GM23338 (cell line): ENCODE results near the gene HOXB5. TPM values are rescaled to one million over a fixed set of nuclear protein-coding genes. Genes with fewer than 3 reads are reported as not detected.

Experiments
- ATAC-seq: fragments of 200-7000 bp; cut with Tn5 transposase; 3 replicates; pipeline ENCODE4 v1.9.1; 2020
- DNase-seq: peaks from one replicate; pipeline ENCODE4 v3.0.0-alpha.2; 2015; ENCODE audit warnings: low spot score
- H2AFZ ChIP-seq: fragments of 200-600 bp; sonication (generic); 2 replicates; pipeline ENCODE4 v1.8.0; 2016; ENCODE audit warnings: antibody characterized with exemption, mild to moderate bottlenecking, moderate library complexity
- H3F3A ChIP-seq: fragments of 200-600 bp; sonication (generic); replicated peaks from 2 replicates; pipeline ENCODE4 v1.8.0; 2017; ENCODE audit warnings: antibody characterized with exemption, mixed run types, low read depth
- H3K27ac ChIP-seq: fragments of 200-600 bp; sonication (generic); 2 replicates; pipeline ENCODE4 v1.6.1; 2016; ENCODE audit warnings: low read depth
- H3K27me3 ChIP-seq: fragments of 200-600 bp; sonication (generic); 2 replicates; pipeline ENCODE4 v1.8.0; 2016; ENCODE audit warnings: mild to moderate bottlenecking, mixed run types, moderate library complexity; ENCODE audit not compliant: insufficient read depth
- H3K36me3 ChIP-seq: fragments of 200-600 bp; sonication (generic); 2 replicates; pipeline ENCODE4 v1.8.0; 2016; ENCODE audit warnings: mild to moderate bottlenecking; ENCODE audit not compliant: insufficient read depth
- H3K4me1 ChIP-seq: fragments of 200-600 bp; sonication (generic); 2 replicates; pipeline ENCODE4 v1.8.0; 2016; ENCODE audit warnings: mild to moderate bottlenecking, moderate library complexity; ENCODE audit not compliant: insufficient read depth
- H3K4me2 ChIP-seq: fragments of 200-600 bp; sonication (generic); 2 replicates; pipeline ENCODE4 v1.7.1; 2017; ENCODE audit warnings: mixed run types
- H3K4me3 ChIP-seq: fragments of 200-600 bp; sonication (generic); 2 replicates; pipeline ENCODE4 v1.6.1; 2016; ENCODE audit warnings: mixed run types
- H3K79me2 ChIP-seq: fragments of 200-600 bp; sonication (generic); replicated peaks from 2 replicates; pipeline ENCODE4 v1.8.0; 2017; ENCODE audit warnings: mild to moderate bottlenecking; ENCODE audit not compliant: insufficient read depth
- H3K9me2 ChIP-seq: fragments of 200-600 bp; sonication (generic); 2 replicates; pipeline ENCODE4 v1.8.0; 2017; ENCODE audit not compliant: insufficient read depth
- H4K20me1 ChIP-seq: fragments of 200-600 bp; sonication (generic); replicated peaks from 2 replicates; pipeline ENCODE4 v1.8.0; 2017; ENCODE audit warnings: mild to moderate bottlenecking; ENCODE audit not compliant: insufficient read depth
- H3K27ac Mint-ChIP-seq: 2 replicates; pipeline ENCODE4 v1.8.0; 2020; ENCODE audit warnings: inconsistent platforms, mild to moderate bottlenecking, moderate library complexity, mixed read lengths
- H3K27me3 Mint-ChIP-seq: 3 replicates; pipeline ENCODE4 v1.8.0; 2022; ENCODE audit warnings: low read depth, mild to moderate bottlenecking, moderate library complexity, mixed read lengths, inconsistent platforms; ENCODE audit not compliant: insufficient read depth, poor library complexity
- H3K36me3 Mint-ChIP-seq: 3 replicates; pipeline ENCODE4 v1.8.0; 2021; ENCODE audit warnings: low read depth, mild to moderate bottlenecking, inconsistent platforms, moderate library complexity, mixed read lengths
- H3K4me1 Mint-ChIP-seq: 3 replicates; pipeline ENCODE4 v1.8.0; 2020; ENCODE audit warnings: mild to moderate bottlenecking, inconsistent platforms, mixed read lengths
- H3K4me3 Mint-ChIP-seq: 3 replicates; pipeline ENCODE4 v1.8.0; 2021; ENCODE audit warnings: moderate library complexity, mild to moderate bottlenecking, inconsistent platforms, mixed read lengths
- H3K9me3 Mint-ChIP-seq: 3 replicates; pipeline ENCODE4 v1.8.0; 2020; ENCODE audit warnings: moderate library complexity, mild to moderate bottlenecking, inconsistent platforms, mixed read lengths
- CREB1 ChIP-seq: fragments of 250-450 bp; sonication (Bioruptor Pico); IDR thresholded peaks from 2 replicates; pipeline ENCODE4 v1.5.0; 2020; ENCODE audit warnings: low read depth, mild to moderate bottlenecking, moderate library complexity
- EZH2 ChIP-seq: fragments of 200-600 bp; sonication (generic); IDR thresholded peaks from one replicate; pipeline ENCODE4 v1.8.0; 2017; ENCODE audit warnings: antibody characterized with exemption, mild to moderate bottlenecking, low read depth; ENCODE audit not compliant: unreplicated experiment
- EZH2phosphoT487 ChIP-seq: fragments of 200-600 bp; sonication (generic); IDR thresholded peaks from one replicate; pipeline ENCODE4 v1.8.1; 2018; ENCODE audit warnings: antibody characterized with exemption; ENCODE audit not compliant: unreplicated experiment
- JUNB ChIP-seq: IDR thresholded peaks from one replicate; pipeline ENCODE4 v1.6.1; 2016; ENCODE audit warnings: antibody characterized with exemption; ENCODE audit not compliant: unreplicated experiment
- NANOG ChIP-seq: IDR thresholded peaks from 2 replicates; pipeline ENCODE4 v1.6.1; 2016; ENCODE audit warnings: antibody characterized with exemption, borderline replicate concordance
- POLR2AphosphoS5 ChIP-seq: IDR thresholded peaks from 2 replicates; pipeline ENCODE4 v1.6.1; 2016; ENCODE audit warnings: antibody characterized with exemption, low read depth
- STAT1 ChIP-seq: IDR thresholded peaks from one replicate; pipeline ENCODE4 v1.6.1; 2016; ENCODE audit warnings: antibody characterized with exemption; ENCODE audit not compliant: unreplicated experiment
- ZNF114 ChIP-seq: fragments of 250-450 bp; sonication (Bioruptor Pico); IDR thresholded peaks from 2 replicates; pipeline ENCODE4 v1.5.0; 2020; ENCODE audit warnings: mild to moderate bottlenecking, moderate library complexity
- ZNF331 ChIP-seq: fragments of 250-450 bp; sonication (Bioruptor Pico); IDR thresholded peaks from 2 replicates; pipeline ENCODE4 v1.5.0; 2020; ENCODE audit warnings: low read depth, mild to moderate bottlenecking, moderate library complexity
- polyA plus RNA-seq: library from polyadenylated mRNA; unstranded; fragments of >200 nt; fragmentation: Nextera tagmentation; extraction: Ambion mirVana; gene quantifications from 2 replicates; pipeline ENCODE4 v1.2.1, GENCODE V29; 2016
- total RNA-seq: library from RNA; depleted of rRNA; stranded (reverse); fragments of >200 nt; shearing (Covaris generic); gene quantifications from 2 replicates; pipeline ENCODE4 v1.2.3, GENCODE V29; 2014
- TF ChIP-seq, protein P1 (sequence below): fragments of 250-450 bp; sonication (Bioruptor Pico); IDR thresholded peaks from 2 replicates; pipeline ENCODE4 v1.5.0; 2020; ENCODE audit warnings: mild to moderate bottlenecking, moderate library complexity
- TF ChIP-seq, protein P2 (sequence below), 2 experiments: fragments of 200-600 bp in 1 of 2; sonication (generic) in 1 of 2; conservative IDR thresholded peaks; 2 replicates each; pipeline versions ENCODE4 v1.5.1 to v1.6.1; 2016 to 2017; ENCODE audit warnings: antibody characterized with exemption in 2 of 2, low read depth in 2 of 2, mild to moderate bottlenecking in 2 of 2, moderate library complexity in 1 of 2
- TF ChIP-seq, protein P3 (sequence below): IDR thresholded peaks from 2 replicates; pipeline ENCODE4 v1.6.1; 2016; ENCODE audit warnings: antibody characterized with exemption
- TF ChIP-seq, protein P4 (sequence below): IDR thresholded peaks from one replicate; pipeline ENCODE4 v1.6.1; 2018; ENCODE audit warnings: antibody characterized with exemption; ENCODE audit not compliant: unreplicated experiment

Gene HOXB5
- total and polyA plus RNA-seq, 2 experiments from 2014 or later: not detected

DNA sequence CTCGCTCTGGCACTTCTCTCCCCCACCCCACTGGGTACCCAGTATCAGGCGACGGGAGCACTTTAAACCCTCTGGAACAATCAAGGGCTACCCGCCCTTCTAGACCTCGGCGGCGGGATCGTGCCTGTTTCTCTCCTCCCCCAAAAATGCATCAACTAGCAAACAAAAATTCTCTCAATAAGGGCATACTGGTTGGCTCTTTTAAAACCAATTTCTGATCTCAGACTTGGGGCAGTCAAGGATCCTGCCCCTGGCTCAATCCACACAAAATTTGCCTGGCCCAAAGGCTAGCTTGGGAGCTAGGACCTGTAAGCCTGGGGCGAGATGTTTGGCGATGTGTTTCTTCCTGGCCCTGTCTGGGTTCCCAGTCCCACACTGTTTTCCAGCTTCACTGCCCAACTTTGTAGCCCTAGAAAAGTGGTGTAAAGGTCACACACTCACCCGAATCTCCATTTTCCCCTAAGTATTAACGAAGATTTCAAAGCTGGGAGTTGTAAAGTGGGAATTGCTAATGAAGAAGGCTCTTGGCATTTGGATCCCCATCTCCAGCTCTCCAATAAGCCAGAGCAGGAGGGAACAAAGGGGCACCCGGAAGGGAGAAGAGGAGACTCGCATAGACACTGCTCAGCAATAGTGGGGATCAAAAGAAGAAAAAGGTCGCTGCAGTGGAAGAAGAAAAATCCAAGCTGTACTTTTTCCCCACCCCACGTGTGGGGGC, 34.3 kb downstream of the HOXB5 start:
- Histone ChIP-seq H3K9me2 (no peaks in the 10 kb centered on the region), H3K27ac (no peak overlapping the region), H3K4me1 (peaks cover 47% of the 10 kb centered on the region), H3K79me2 (no peaks in the 10 kb centered on the region), H3K4me3 (0 out of 2 replicates have a peak overlapping the region, but pooled peaks have one; percentile 30), H4K20me1 (peaks cover 65% of the 10 kb centered on the region), H3K27me3 (peaks cover 100% of the 10 kb centered on the region), H3K4me2 (peak overlapping the region; percentile 67), H3F3A (peaks cover 48% of the 10 kb centered on the region), H3K36me3 (no peaks in the 10 kb centered on the region), H2AFZ (no peak overlapping the region)
- DNase-seq (no peak), ATAC-seq (no peak)
- H3K36me3 Mint-ChIP-seq: no peaks in the 10 kb centered on the region
- H3K4me1 Mint-ChIP-seq: peaks cover 27% of the 10 kb centered on the region
- peaks cover 96% of the 10 kb centered on the region for H3K27me3 Mint-ChIP-seq
- H3K4me3 Mint-ChIP-seq: no peak overlapping the region
- TF ChIP-seq EZH2 (peak; percentile 83), EZH2phosphoT487 (no peak), ZNF331 (CRISPR knock-in tag) (no peak), CREB1 (CRISPR knock-in tag) (no peak), NANOG (no peak), STAT1 (no peak), ZNF114 (CRISPR knock-in tag) (no peak), POLR2AphosphoS5 (no peak), JUNB (no peak)
- TF ChIP-seq, protein P1, sequence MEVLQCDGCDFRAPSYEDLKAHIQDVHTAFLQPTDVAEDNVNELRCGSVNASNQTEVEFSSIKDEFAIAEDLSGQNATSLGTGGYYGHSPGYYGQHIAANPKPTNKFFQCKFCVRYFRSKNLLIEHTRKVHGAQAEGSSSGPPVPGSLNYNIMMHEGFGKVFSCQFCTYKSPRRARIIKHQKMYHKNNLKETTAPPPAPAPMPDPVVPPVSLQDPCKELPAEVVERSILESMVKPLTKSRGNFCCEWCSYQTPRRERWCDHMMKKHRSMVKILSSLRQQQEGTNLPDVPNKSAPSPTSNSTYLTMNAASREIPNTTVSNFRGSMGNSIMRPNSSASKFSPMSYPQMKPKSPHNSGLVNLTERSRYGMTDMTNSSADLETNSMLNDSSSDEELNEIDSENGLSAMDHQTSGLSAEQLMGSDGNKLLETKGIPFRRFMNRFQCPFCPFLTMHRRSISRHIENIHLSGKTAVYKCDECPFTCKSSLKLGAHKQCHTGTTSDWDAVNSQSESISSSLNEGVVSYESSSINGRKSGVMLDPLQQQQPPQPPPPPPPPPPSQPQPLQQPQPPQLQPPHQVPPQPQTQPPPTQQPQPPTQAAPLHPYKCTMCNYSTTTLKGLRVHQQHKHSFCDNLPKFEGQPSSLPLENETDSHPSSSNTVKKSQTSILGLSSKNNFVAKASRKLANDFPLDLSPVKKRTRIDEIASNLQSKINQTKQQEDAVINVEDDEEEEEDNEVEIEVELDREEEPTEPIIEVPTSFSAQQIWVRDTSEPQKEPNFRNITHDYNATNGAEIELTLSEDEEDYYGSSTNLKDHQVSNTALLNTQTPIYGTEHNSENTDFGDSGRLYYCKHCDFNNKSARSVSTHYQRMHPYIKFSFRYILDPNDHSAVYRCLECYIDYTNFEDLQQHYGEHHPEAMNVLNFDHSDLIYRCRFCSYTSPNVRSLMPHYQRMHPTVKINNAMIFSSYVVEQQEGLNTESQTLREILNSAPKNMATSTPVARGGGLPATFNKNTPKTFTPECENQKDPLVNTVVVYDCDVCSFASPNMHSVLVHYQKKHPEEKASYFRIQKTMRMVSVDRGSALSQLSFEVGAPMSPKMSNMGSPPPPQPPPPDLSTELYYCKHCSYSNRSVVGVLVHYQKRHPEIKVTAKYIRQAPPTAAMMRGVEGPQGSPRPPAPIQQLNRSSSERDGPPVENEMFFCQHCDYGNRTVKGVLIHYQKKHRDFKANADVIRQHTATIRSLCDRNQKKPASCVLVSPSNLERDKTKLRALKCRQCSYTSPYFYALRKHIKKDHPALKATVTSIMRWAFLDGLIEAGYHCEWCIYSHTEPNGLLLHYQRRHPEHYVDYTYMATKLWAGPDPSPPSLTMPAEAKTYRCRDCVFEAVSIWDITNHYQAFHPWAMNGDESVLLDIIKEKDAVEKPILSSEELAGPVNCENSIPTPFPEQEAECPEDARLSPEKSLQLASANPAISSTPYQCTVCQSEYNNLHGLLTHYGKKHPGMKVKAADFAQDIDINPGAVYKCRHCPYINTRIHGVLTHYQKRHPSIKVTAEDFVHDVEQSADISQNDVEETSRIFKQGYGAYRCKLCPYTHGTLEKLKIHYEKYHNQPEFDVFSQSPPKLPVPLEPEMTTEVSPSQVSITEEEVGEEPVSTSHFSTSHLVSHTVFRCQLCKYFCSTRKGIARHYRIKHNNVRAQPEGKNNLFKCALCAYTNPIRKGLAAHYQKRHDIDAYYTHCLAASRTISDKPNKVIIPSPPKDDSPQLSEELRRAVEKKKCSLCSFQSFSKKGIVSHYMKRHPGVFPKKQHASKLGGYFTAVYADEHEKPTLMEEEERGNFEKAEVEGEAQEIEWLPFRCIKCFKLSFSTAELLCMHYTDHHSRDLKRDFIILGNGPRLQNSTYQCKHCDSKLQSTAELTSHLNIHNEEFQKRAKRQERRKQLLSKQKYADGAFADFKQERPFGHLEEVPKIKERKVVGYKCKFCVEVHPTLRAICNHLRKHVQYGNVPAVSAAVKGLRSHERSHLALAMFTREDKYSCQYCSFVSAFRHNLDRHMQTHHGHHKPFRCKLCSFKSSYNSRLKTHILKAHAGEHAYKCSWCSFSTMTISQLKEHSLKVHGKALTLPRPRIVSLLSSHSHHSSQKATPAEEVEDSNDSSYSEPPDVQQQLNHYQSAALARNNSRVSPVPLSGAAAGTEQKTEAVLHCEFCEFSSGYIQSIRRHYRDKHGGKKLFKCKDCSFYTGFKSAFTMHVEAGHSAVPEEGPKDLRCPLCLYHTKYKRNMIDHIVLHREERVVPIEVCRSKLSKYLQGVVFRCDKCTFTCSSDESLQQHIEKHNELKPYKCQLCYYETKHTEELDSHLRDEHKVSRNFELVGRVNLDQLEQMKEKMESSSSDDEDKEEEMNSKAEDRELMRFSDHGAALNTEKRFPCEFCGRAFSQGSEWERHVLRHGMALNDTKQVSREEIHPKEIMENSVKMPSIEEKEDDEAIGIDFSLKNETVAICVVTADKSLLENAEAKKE (CRISPR knock-in tag): no peak
- TF ChIP-seq, protein P2, sequence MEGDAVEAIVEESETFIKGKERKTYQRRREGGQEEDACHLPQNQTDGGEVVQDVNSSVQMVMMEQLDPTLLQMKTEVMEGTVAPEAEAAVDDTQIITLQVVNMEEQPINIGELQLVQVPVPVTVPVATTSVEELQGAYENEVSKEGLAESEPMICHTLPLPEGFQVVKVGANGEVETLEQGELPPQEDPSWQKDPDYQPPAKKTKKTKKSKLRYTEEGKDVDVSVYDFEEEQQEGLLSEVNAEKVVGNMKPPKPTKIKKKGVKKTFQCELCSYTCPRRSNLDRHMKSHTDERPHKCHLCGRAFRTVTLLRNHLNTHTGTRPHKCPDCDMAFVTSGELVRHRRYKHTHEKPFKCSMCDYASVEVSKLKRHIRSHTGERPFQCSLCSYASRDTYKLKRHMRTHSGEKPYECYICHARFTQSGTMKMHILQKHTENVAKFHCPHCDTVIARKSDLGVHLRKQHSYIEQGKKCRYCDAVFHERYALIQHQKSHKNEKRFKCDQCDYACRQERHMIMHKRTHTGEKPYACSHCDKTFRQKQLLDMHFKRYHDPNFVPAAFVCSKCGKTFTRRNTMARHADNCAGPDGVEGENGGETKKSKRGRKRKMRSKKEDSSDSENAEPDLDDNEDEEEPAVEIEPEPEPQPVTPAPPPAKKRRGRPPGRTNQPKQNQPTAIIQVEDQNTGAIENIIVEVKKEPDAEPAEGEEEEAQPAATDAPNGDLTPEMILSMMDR (conservative IDR thresholded peaks at IDR 0.05; ENCODE audit: low read depth in 2 of 2): 0 out of 4 replicates have a peak, but pooled peaks of 1 of the 2 experiments have one; percentile 8
- TF ChIP-seq, protein P3, sequence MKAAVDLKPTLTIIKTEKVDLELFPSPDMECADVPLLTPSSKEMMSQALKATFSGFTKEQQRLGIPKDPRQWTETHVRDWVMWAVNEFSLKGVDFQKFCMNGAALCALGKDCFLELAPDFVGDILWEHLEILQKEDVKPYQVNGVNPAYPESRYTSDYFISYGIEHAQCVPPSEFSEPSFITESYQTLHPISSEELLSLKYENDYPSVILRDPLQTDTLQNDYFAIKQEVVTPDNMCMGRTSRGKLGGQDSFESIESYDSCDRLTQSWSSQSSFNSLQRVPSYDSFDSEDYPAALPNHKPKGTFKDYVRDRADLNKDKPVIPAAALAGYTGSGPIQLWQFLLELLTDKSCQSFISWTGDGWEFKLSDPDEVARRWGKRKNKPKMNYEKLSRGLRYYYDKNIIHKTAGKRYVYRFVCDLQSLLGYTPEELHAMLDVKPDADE: no peak
- TF ChIP-seq, protein P4, sequence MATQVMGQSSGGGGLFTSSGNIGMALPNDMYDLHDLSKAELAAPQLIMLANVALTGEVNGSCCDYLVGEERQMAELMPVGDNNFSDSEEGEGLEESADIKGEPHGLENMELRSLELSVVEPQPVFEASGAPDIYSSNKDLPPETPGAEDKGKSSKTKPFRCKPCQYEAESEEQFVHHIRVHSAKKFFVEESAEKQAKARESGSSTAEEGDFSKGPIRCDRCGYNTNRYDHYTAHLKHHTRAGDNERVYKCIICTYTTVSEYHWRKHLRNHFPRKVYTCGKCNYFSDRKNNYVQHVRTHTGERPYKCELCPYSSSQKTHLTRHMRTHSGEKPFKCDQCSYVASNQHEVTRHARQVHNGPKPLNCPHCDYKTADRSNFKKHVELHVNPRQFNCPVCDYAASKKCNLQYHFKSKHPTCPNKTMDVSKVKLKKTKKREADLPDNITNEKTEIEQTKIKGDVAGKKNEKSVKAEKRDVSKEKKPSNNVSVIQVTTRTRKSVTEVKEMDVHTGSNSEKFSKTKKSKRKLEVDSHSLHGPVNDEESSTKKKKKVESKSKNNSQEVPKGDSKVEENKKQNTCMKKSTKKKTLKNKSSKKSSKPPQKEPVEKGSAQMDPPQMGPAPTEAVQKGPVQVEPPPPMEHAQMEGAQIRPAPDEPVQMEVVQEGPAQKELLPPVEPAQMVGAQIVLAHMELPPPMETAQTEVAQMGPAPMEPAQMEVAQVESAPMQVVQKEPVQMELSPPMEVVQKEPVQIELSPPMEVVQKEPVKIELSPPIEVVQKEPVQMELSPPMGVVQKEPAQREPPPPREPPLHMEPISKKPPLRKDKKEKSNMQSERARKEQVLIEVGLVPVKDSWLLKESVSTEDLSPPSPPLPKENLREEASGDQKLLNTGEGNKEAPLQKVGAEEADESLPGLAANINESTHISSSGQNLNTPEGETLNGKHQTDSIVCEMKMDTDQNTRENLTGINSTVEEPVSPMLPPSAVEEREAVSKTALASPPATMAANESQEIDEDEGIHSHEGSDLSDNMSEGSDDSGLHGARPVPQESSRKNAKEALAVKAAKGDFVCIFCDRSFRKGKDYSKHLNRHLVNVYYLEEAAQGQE: no peak
- H3K27ac Mint-ChIP-seq: no peak overlapping the region
- no peaks in the 10 kb centered on the region; the same call in 2 of the 3 replicates for H3K9me3 Mint-ChIP-seq
